ENCODE data around the gene NUP42. TPM values are rescaled to one million over a fixed set of nuclear protein-coding genes. Genes with fewer than 3 reads are reported as not detected.

NUP42 gene
- total RNA-seq, 1 donor from 2014 or later: 36.9 TPM

DNA sequence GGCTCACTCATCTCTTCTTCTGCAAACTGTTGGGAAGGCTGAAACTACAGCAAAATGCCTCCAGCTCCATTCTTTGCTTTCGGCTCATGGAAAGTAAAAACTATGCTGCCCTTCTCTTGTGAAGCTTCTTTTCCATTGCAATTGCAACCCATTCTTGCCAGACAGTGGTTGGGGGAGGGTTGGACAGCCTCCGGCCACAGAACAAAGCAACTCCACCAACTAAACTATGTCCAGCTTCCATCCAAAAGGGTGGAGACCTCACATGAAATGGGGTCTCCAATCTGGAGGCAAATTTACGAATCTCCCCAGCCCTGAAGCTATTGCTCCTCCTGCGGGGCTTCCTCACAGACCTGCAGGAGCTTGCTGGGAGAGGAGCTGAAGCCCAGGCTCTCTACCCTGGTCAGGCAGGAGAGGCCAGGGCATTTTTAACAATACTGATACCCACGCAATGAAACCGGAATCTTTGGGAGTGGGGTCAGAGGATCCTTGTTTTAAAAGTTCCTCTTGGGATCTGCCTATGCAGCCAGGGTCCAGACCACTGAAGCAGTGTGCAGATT, 65.3 kb downstream of the NUP42 start:
- Histone ChIP-seq H2AFZ (ENCODE audit: low read depth, low read length) (peak overlapping the region; percentile 95), H3K4me3 (ENCODE audit: insufficient read depth, low read depth, low read length) (peak overlapping the region; percentile 48), H3K27ac (ENCODE audit: low read depth, low read length) (no peak overlapping the region), H4K20me1 (ENCODE audit: insufficient read depth, low read length) (no peaks in the 10 kb centered on the region), H3K36me3 (ENCODE audit: insufficient read depth, low read length) (no peaks in the 10 kb centered on the region), H3K79me2 (ENCODE audit: insufficient read depth, low read length) (no peaks in the 10 kb centered on the region), H3K9ac (ENCODE audit: low read length) (peak overlapping the region; percentile 28), H3K9me3 (ENCODE audit: insufficient read depth, low read depth, low read length) (no peaks in the 10 kb centered on the region), H3K4me2 (ENCODE audit: low read length) (peak overlapping the region; percentile 83), H3K27me3 (ENCODE audit: insufficient read depth, low read length) (peaks cover 12% of the 10 kb centered on the region), H3K4me1 (ENCODE audit: insufficient read depth, low read length) (peaks cover 10% of the 10 kb centered on the region)
- DNase-seq (ENCODE audit: low read depth): no peak
- FAIRE-seq: no peak
- TF ChIP-seq, protein P1, sequence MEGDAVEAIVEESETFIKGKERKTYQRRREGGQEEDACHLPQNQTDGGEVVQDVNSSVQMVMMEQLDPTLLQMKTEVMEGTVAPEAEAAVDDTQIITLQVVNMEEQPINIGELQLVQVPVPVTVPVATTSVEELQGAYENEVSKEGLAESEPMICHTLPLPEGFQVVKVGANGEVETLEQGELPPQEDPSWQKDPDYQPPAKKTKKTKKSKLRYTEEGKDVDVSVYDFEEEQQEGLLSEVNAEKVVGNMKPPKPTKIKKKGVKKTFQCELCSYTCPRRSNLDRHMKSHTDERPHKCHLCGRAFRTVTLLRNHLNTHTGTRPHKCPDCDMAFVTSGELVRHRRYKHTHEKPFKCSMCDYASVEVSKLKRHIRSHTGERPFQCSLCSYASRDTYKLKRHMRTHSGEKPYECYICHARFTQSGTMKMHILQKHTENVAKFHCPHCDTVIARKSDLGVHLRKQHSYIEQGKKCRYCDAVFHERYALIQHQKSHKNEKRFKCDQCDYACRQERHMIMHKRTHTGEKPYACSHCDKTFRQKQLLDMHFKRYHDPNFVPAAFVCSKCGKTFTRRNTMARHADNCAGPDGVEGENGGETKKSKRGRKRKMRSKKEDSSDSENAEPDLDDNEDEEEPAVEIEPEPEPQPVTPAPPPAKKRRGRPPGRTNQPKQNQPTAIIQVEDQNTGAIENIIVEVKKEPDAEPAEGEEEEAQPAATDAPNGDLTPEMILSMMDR (IDR thresholded peaks at IDR 0.05; ENCODE audit: insufficient read depth, low read depth, low read length): no peak
- peak; percentile 12 for TF ChIP-seq EZH2 (IDR thresholded peaks at IDR 0.05; ENCODE audit: insufficient read depth, low read length)
- Mint-ChIP-seq H3K27me3 (ENCODE audit: low read depth, unreplicated experiment) (peaks cover 7% of the 10 kb centered on the region), H3K36me3 (ENCODE audit: low read depth, unreplicated experiment) (no peaks in the 10 kb centered on the region), H3K4me1 (ENCODE audit: low read depth, unreplicated experiment) (peaks cover 9% of the 10 kb centered on the region), H3K9me3 (ENCODE audit: unreplicated experiment) (peaks cover 4% of the 10 kb centered on the region), H3K4me3 (ENCODE audit: unreplicated experiment) (no peak overlapping the region), H3K27ac (ENCODE audit: unreplicated experiment) (no peak overlapping the region)

DNA sequence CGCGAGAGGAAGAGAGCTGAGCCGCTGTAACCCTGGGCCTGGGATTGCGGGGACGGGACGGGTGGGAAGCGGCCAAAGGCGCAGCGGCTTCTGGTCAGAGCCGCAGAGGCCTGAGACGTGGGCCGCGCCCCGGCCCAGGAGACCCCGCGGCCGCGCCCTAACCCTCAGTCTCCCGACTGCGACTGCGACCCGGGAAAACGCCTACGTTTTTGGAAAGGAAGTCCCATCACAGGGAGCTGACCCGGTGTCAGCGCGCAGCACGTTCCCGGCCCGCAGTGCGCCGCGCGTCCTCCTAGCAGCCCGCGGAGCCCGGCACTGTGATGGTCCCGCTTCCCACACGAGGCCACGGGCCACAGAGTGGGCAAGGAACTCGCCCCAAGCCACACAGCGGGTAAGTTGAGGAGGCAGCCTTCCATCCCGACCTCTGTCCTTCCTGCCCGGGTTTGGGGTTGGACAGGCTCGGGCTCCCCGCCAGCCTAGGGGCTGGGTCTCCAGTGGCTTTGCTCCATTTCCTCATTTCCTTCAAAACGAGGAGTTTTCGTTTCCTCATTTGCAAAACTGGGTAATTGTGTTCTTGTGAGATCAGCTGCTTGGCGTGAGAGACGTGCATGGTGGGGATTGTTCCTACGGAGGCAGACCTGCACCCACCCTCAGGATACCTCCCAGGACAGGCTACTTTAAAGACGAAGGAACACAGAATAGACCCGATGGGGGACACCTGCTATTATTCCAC, 65.9 kb downstream of the NUP42 start:
- H3K27me3 ChIP-seq (ENCODE audit: insufficient read depth, low read length): peaks cover 9% of the 10 kb centered on the region
- H3K9me3 ChIP-seq (ENCODE audit: insufficient read depth, low read depth, low read length): no peaks in the 10 kb centered on the region
- H3K9ac ChIP-seq (ENCODE audit: low read length): peak overlapping the region; percentile 28
- DNase-seq (ENCODE audit: low read depth) (no peak), FAIRE-seq (no peak)
- H3K27ac ChIP-seq (ENCODE audit: low read depth, low read length): no peak overlapping the region
- Mint-ChIP-seq H3K4me1 (ENCODE audit: low read depth, unreplicated experiment) (peaks cover 9% of the 10 kb centered on the region), H3K36me3 (ENCODE audit: low read depth, unreplicated experiment) (no peaks in the 10 kb centered on the region), H3K27me3 (ENCODE audit: low read depth, unreplicated experiment) (peaks cover 7% of the 10 kb centered on the region), H3K4me3 (ENCODE audit: unreplicated experiment) (no peak overlapping the region), H3K27ac (ENCODE audit: unreplicated experiment) (no peak overlapping the region), H3K9me3 (ENCODE audit: unreplicated experiment) (peaks cover 4% of the 10 kb centered on the region)
- peak overlapping the region; percentile 48 for H3K4me3 ChIP-seq (ENCODE audit: insufficient read depth, low read depth, low read length)
- H3K4me2 ChIP-seq (ENCODE audit: low read length): peak overlapping the region; percentile 83
- H3K4me1 ChIP-seq (ENCODE audit: insufficient read depth, low read length): peaks cover 10% of the 10 kb centered on the region
- peak overlapping the region; percentile 95 for H2AFZ ChIP-seq (ENCODE audit: low read depth, low read length)
- no peaks in the 10 kb centered on the region for H3K79me2 ChIP-seq (ENCODE audit: insufficient read depth, low read length)
- TF ChIP-seq, protein P1 (IDR thresholded peaks at IDR 0.05; ENCODE audit: insufficient read depth, low read depth, low read length): no peak
- no peak for TF ChIP-seq EZH2 (IDR thresholded peaks at IDR 0.05; ENCODE audit: insufficient read depth, low read length)
- no peaks in the 10 kb centered on the region for H3K36me3 ChIP-seq (ENCODE audit: insufficient read depth, low read length)
- H4K20me1 ChIP-seq (ENCODE audit: insufficient read depth, low read length): no peaks in the 10 kb centered on the region

DNA sequence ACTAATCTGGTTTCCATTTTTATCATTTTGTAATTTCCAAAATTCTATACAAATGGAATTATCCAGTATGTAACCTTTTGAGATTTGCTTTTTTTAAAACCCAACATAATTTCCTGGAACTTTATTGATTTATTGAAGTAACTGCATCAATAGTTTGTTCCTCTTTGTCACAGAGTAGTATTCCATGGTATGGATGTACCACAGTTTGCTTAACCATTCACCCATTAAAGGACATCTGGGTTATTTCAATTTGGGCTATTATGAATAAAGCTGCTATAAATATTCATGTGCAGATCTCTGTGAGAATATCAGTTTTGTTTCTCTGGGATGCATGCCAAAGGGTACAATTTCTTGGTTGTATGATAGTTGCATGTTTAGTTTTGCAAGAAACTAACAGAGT, 67.6 kb downstream of the NUP42 start:
- H3K9ac ChIP-seq (ENCODE audit: low read length): no peak overlapping the region
- H3K27me3 ChIP-seq (ENCODE audit: insufficient read depth, low read length): peaks cover 9% of the 10 kb centered on the region
- Mint-ChIP-seq H3K36me3 (ENCODE audit: low read depth, unreplicated experiment) (no peaks in the 10 kb centered on the region), H3K27ac (ENCODE audit: unreplicated experiment) (no peak overlapping the region), H3K27me3 (ENCODE audit: low read depth, unreplicated experiment) (peaks cover 7% of the 10 kb centered on the region), H3K9me3 (ENCODE audit: unreplicated experiment) (peaks cover 4% of the 10 kb centered on the region), H3K4me3 (ENCODE audit: unreplicated experiment) (no peak overlapping the region), H3K4me1 (ENCODE audit: low read depth, unreplicated experiment) (peaks cover 9% of the 10 kb centered on the region)
- H3K36me3 ChIP-seq (ENCODE audit: insufficient read depth, low read length): no peaks in the 10 kb centered on the region
- no peak overlapping the region for H2AFZ ChIP-seq (ENCODE audit: low read depth, low read length)
- no peak overlapping the region for H3K27ac ChIP-seq (ENCODE audit: low read depth, low read length)
- no peaks in the 10 kb centered on the region for H3K79me2 ChIP-seq (ENCODE audit: insufficient read depth, low read length)
- no peaks in the 10 kb centered on the region for H3K9me3 ChIP-seq (ENCODE audit: insufficient read depth, low read depth, low read length)
- peaks cover 10% of the 10 kb centered on the region for H3K4me1 ChIP-seq (ENCODE audit: insufficient read depth, low read length)
- no peak overlapping the region for H3K4me2 ChIP-seq (ENCODE audit: low read length)
- no peak for TF ChIP-seq EZH2 (IDR thresholded peaks at IDR 0.05; ENCODE audit: insufficient read depth, low read length)
- TF ChIP-seq, protein P1 (IDR thresholded peaks at IDR 0.05; ENCODE audit: insufficient read depth, low read depth, low read length): no peak
- no peaks in the 10 kb centered on the region for H4K20me1 ChIP-seq (ENCODE audit: insufficient read depth, low read length)
- DNase-seq (ENCODE audit: low read depth) (no peak), FAIRE-seq (no peak)
- H3K4me3 ChIP-seq (ENCODE audit: insufficient read depth, low read depth, low read length): no peak overlapping the region
